Measurements from ENCODE around the gene KSR1. TPM values are rescaled to one million over a fixed set of nuclear protein-coding genes. Genes with fewer than 3 reads are reported as not detected.

Gene KSR1
- total and polyA plus RNA-seq, 10 of the 15 experiments (the other 5 are each of a cell fraction or from before 2014, with no cell fraction given): 0.97 to 66.6 (median 22.9) TPM

DNA sequence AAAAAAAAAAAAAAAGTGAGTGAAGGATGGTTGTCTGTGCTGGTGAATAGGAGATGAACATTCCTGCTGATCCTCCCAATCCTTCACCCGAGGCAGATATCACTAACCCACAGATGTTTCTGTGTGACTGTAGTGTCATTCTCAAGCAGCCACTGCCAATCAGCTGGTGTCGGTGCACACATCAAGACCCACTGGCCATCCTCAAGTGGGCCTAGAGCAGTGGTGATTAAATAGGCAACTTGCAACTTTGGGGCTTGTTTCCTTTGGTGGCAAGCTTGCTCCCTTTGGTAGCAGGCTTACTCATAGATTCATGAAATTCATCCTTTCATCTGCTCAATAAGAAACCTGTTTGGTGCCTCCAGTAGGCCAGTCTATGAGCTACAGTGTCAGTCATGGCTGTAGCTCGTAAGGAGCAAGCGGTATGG lies 123.7 kb downstream of the KSR1 start:
- TF ChIP-seq NBN (IDR thresholded peaks at IDR 0.05) (no peak), KDM1A (IDR thresholded peaks at IDR 0.05; ENCODE audit: borderline replicate concordance) (no peak), TCF12 (IDR thresholded peaks at IDR 0.05; ENCODE audit: low read depth, low read length) (no peak), MYB (IDR thresholded peaks at IDR 0.05; ENCODE audit: borderline replicate concordance, low read depth, low read length) (no peak), ZNF384 (IDR thresholded peaks at IDR 0.05; ENCODE audit: borderline replicate concordance, low read depth, low read length) (0 out of 2 replicates have a peak, but pooled peaks have one; percentile 27)
- 46% methylated on average over 4 of the region's 4 CpGs for WGBS (ENCODE audit: insufficient coverage, insufficient replicate concordance, low lambda C conversion rate, missing lambda C conversion rate)
- Histone ChIP-seq H3K4me2 (ENCODE audit: control insufficient read depth, insufficient read depth) (no peak overlapping the region), H2AFZ (ENCODE audit: control insufficient read depth, low read depth, low read length) (no peak overlapping the region), H4K20me1 (ENCODE audit: control insufficient read depth, insufficient read depth) (peaks cover 3% of the 10 kb centered on the region; the same call in 1 of the 2 replicates), H3K36me3 (ENCODE audit: control insufficient read depth in 2 of 2, insufficient read depth in 2 of 2, low read length in 1 of 2) (peaks cover 0 to 28% of the 10 kb centered on the region in 2 experiments; a peak in 3 of 4 replicates), H3K4me1 (ENCODE audit: control insufficient read depth, insufficient read depth, low read length) (peaks cover 30% of the 10 kb centered on the region), H3K27me3 (replicated peaks in 1 of 2; ENCODE audit: control insufficient read depth in 2 of 2, insufficient read depth in 2 of 2, low read length in 1 of 2) (no peaks in the 10 kb centered on the region), H3K4me3 (no peak overlapping the region), H3K9ac (ENCODE audit: control insufficient read depth, insufficient read depth, low read length) (no peak overlapping the region), H3K9me3 (replicated peaks; ENCODE audit: control insufficient read depth, insufficient read depth, low read length) (no peaks in the 10 kb centered on the region), H3K27ac (ENCODE audit: control insufficient read depth, insufficient read depth) (no peak overlapping the region), H3K79me2 (ENCODE audit: control insufficient read depth, insufficient read depth, low read length) (peaks cover 9% of the 10 kb centered on the region)
- DNase-seq (ENCODE audit: low read depth, low spot score) (no peak), ATAC-seq (no peak), FAIRE-seq (no peak)
- CTCF ChIA-PET: interaction anchor here (1.0 to 2.9 kb wide), 6 partner anchors 11 to 125 kb away, joined by 3 to 17 read pairs (median 9); no protein-coding TSS in a partner anchor
- RAD21 ChIA-PET (ENCODE audit: unreplicated experiment): interaction anchor here (0.9 to 2.4 kb wide), 5 partner anchors 20 to 125 kb away, joined by 3 to 22 read pairs (median 4); no protein-coding TSS in a partner anchor
- in situ Hi-C loops (cut with MboI): loop anchor here (10.0 kb wide), 1 partner anchor 195 kb away; no protein-coding TSS in a partner anchor
- SMC1A ChIA-PET (ENCODE audit: uncharacterized antibody, unreplicated experiment): interaction anchor here (0.8 to 4.2 kb wide), 7 partner anchors 16 to 198 kb away, joined by 3 to 20 read pairs (median 4); no protein-coding TSS in a partner anchor
- intact Hi-C loops (cut with micrococcal nuclease; ENCODE audit: unreplicated experiment): no loop called here
- BruUV-seq (replicated peaks): no TSS peak
- POLR2A ChIA-PET: no interaction called here

DNA sequence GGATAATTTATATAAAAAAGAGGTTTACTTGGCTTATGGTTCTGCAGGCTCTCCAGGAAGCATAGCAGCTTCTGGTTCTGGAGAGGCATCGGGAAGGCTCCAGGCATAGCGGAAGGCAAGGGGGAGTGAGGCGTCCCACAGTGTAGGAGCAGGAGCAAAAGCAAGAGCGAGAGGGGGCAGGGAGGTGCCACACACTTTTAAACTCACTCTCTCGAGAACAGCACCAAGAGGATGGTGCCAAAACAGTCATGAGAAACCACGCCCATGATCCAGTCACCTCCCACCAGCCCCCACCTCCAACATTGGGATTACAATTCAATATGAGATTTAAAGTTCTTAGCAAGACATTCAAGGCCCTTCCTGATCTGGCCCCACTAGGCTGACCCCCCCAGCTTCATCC lies 124.8 kb downstream of the KSR1 start:
- H3K27me3 ChIP-seq (replicated peaks in 1 of 2; ENCODE audit: control insufficient read depth in 2 of 2, insufficient read depth in 2 of 2, low read length in 1 of 2): no peaks in the 10 kb centered on the region
- intact Hi-C loops (cut with micrococcal nuclease; ENCODE audit: unreplicated experiment) (no loop called here), in situ Hi-C loops (cut with MboI) (loop anchor here (10.0 kb wide), 1 partner anchor 196 kb away; no protein-coding TSS in a partner anchor)
- no peak overlapping the region for H3K4me3 ChIP-seq
- ChIA-PET SMC1A (ENCODE audit: uncharacterized antibody, unreplicated experiment) (interaction anchor here (1.1 to 4.2 kb wide), 4 partner anchors 19 to 199 kb away, joined by 3 to 20 read pairs (median 10); no protein-coding TSS in a partner anchor), RAD21 (ENCODE audit: unreplicated experiment) (interaction anchor here (1.0 to 1.1 kb wide), 2 partner anchors 19 to 61 kb away, joined by 3 to 4 read pairs; no protein-coding TSS in a partner anchor), POLR2A (no interaction called here), CTCF (interaction anchor here (0.6 to 2.2 kb wide), 3 partner anchors 13 to 18 kb away, joined by 3 to 14 read pairs (median 3); no protein-coding TSS in a partner anchor)
- DNase-seq (ENCODE audit: low read depth, low spot score): no peak
- no peak overlapping the region for H3K27ac ChIP-seq (ENCODE audit: control insufficient read depth, insufficient read depth)
- peaks cover 9% of the 10 kb centered on the region for H3K79me2 ChIP-seq (ENCODE audit: control insufficient read depth, insufficient read depth, low read length)
- peaks cover 34% of the 10 kb centered on the region for H3K4me1 ChIP-seq (ENCODE audit: control insufficient read depth, insufficient read depth, low read length)
- BruUV-seq (replicated peaks): no TSS peak
- no peak overlapping the region for H3K9ac ChIP-seq (ENCODE audit: control insufficient read depth, insufficient read depth, low read length)
- WGBS (ENCODE audit: insufficient coverage, insufficient replicate concordance, low lambda C conversion rate, missing lambda C conversion rate): 94% methylated on average over 6 of the region's 6 CpGs
- H3K9me3 ChIP-seq (replicated peaks; ENCODE audit: control insufficient read depth, insufficient read depth, low read length): no peaks in the 10 kb centered on the region
- peaks cover 0 to 36% of the 10 kb centered on the region in 2 experiments; a peak in 3 of 4 replicates for H3K36me3 ChIP-seq (ENCODE audit: control insufficient read depth in 2 of 2, insufficient read depth in 2 of 2, low read length in 1 of 2)
- H4K20me1 ChIP-seq (ENCODE audit: control insufficient read depth, insufficient read depth): peaks cover 3% of the 10 kb centered on the region; the same call in 1 of the 2 replicates
- no peak overlapping the region for H3K4me2 ChIP-seq (ENCODE audit: control insufficient read depth, insufficient read depth)
- no peak overlapping the region for H2AFZ ChIP-seq (ENCODE audit: control insufficient read depth, low read depth, low read length)
- FAIRE-seq: no peak
- no peak for ATAC-seq
- TF ChIP-seq ATF2 (IDR thresholded peaks at IDR 0.05; ENCODE audit: low read length) (no peak), MEF2B (IDR thresholded peaks at IDR 0.05; ENCODE audit: partially characterized antibody, poor library complexity, severe bottlenecking) (no peak), HDAC2 (IDR thresholded peaks at IDR 0.05) (no peak), MYB (IDR thresholded peaks at IDR 0.05; ENCODE audit: borderline replicate concordance, low read depth, low read length) (no peak), CREB1 (IDR thresholded peaks at IDR 0.05; ENCODE audit: low read depth) (no peak), PAX8 (IDR thresholded peaks at IDR 0.05) (no peak), SMAD1 (IDR thresholded peaks at IDR 0.05; ENCODE audit: low read depth, partially characterized antibody) (no peak), EGR1 (IDR thresholded peaks at IDR 0.05; ENCODE audit: borderline replicate concordance in 1 of 2, low read depth in 2 of 2, low read length in 2 of 2) (no peak)
- TF ChIP-seq, protein P1, sequence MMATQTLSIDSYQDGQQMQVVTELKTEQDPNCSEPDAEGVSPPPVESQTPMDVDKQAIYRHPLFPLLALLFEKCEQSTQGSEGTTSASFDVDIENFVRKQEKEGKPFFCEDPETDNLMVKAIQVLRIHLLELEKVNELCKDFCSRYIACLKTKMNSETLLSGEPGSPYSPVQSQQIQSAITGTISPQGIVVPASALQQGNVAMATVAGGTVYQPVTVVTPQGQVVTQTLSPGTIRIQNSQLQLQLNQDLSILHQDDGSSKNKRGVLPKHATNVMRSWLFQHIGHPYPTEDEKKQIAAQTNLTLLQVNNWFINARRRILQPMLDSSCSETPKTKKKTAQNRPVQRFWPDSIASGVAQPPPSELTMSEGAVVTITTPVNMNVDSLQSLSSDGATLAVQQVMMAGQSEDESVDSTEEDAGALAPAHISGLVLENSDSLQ (IDR thresholded peaks at IDR 0.05): no peak

Data from GM12878 (cell line).